ENCODE results near the gene MCF2L. TPM values are rescaled to one million over a fixed set of nuclear protein-coding genes. Genes with fewer than 3 reads are reported as not detected.

The MCF2L gene
- total RNA-seq, 2 experiments from 2014 or later, result 13.0 to 13.5 TPM

DNA sequence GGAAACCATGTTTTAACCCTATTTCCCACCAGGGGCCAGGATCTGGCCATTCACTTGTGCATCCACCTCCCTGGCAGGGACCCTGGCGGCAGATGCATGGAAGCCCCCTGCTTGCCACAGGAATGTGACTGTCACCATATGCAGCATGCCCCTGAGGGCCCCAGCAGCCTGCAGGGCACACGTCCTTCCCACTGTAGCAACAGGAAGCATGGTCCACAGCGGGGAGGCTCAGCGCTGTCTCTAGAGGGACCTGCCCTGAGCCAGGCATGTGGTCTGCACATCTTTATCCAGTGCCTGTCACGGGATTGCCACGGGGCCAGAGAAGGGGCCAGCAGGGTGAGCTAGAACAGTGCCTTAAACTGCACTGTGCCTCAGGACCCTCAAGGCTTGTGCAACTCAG lies 34.9 kb upstream of the MCF2L start:
- peaks cover 0 to 11% of the 10 kb centered on the region in 2 experiments for H3K9me3 ChIP-seq (ENCODE audit: control insufficient read depth in 1 of 2, insufficient read depth in 1 of 2, low read length in 2 of 2)
- no peak overlapping the region for H3K27ac ChIP-seq (ENCODE audit: low read depth in 1 of 2, low read length in 2 of 2)
- Mint-ChIP-seq H3K36me3 (ENCODE audit: low read depth) (no peaks in the 10 kb centered on the region), H3K27ac (no peak overlapping the region), H3K9me3 (no peaks in the 10 kb centered on the region), H3K4me3 (no peak overlapping the region), H3K4me1 (ENCODE audit: low read depth) (no peaks in the 10 kb centered on the region), H3K27me3 (peaks cover 44% of the 10 kb centered on the region)
- H3K27me3 ChIP-seq (ENCODE audit: control insufficient read depth in 1 of 2, insufficient read depth in 2 of 2, low read length in 2 of 2), result peaks cover 18 to 21% of the 10 kb centered on the region in 2 experiments
- peaks cover 3% of the 10 kb centered on the region for H3K4me1 ChIP-seq (ENCODE audit: insufficient read depth, low read length)
- intact Hi-C loops (cut with DNase I, micrococcal nuclease), result no loop called here
- no peak for DNase-seq
- H3K4me3 ChIP-seq (ENCODE audit: low read length), result no peak overlapping the region
- CTCF ChIA-PET, result no interaction called here
- no peaks in the 10 kb centered on the region for H3K36me3 ChIP-seq (ENCODE audit: insufficient read depth, low read length)
- no peak for ATAC-seq (ENCODE audit: poor library complexity)
- TF ChIP-seq, protein P1, sequence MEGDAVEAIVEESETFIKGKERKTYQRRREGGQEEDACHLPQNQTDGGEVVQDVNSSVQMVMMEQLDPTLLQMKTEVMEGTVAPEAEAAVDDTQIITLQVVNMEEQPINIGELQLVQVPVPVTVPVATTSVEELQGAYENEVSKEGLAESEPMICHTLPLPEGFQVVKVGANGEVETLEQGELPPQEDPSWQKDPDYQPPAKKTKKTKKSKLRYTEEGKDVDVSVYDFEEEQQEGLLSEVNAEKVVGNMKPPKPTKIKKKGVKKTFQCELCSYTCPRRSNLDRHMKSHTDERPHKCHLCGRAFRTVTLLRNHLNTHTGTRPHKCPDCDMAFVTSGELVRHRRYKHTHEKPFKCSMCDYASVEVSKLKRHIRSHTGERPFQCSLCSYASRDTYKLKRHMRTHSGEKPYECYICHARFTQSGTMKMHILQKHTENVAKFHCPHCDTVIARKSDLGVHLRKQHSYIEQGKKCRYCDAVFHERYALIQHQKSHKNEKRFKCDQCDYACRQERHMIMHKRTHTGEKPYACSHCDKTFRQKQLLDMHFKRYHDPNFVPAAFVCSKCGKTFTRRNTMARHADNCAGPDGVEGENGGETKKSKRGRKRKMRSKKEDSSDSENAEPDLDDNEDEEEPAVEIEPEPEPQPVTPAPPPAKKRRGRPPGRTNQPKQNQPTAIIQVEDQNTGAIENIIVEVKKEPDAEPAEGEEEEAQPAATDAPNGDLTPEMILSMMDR (IDR thresholded peaks at IDR 0.05), result no peak
- POLR2A ChIA-PET, result no interaction called here

DNA sequence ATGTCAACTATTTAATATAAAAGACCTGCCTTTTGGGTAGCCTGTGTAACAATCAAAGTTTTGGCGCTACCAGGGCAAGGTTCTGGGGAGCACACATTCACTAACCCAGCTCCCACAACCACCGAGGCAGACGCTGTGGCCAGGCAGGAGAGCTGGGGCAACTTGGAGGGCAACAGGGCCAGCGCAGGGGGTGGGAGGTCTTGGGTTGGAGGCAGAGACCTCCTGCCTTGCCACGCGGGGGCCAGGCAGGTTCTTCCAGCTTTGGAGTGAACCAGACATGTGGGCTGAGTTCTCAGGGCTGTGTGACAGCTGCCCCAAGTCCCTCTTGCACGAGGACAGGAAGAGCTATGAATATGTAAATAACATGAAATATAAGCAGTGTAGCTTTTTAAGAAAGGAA lies 30.3 kb upstream of the MCF2L start:
- ChIA-PET POLR2A (no interaction called here), CTCF (no interaction called here)
- peaks cover 37% of the 10 kb centered on the region for H3K27me3 Mint-ChIP-seq
- no peaks in the 10 kb centered on the region for H3K9me3 Mint-ChIP-seq
- H3K27ac Mint-ChIP-seq, result no peak overlapping the region
- H3K4me1 Mint-ChIP-seq (ENCODE audit: low read depth), result peaks cover 6% of the 10 kb centered on the region
- Histone ChIP-seq H3K9me3 (ENCODE audit: control insufficient read depth in 1 of 2, insufficient read depth in 1 of 2, low read length in 2 of 2) (no peaks in the 10 kb centered on the region), H3K4me3 (ENCODE audit: low read length) (no peak overlapping the region), H3K27me3 (ENCODE audit: control insufficient read depth in 1 of 2, insufficient read depth in 2 of 2, low read length in 2 of 2) (peaks cover 2 to 12% of the 10 kb centered on the region in 2 experiments), H3K36me3 (ENCODE audit: insufficient read depth, low read length) (no peaks in the 10 kb centered on the region), H3K27ac (ENCODE audit: low read depth in 1 of 2, low read length in 2 of 2) (no peak overlapping the region), H3K4me1 (ENCODE audit: insufficient read depth, low read length) (peaks cover 13% of the 10 kb centered on the region)
- H3K36me3 Mint-ChIP-seq (ENCODE audit: low read depth), result no peaks in the 10 kb centered on the region
- no peak for DNase-seq
- intact Hi-C loops (cut with DNase I, micrococcal nuclease), result no loop called here
- ATAC-seq (ENCODE audit: poor library complexity), result no peak
- TF ChIP-seq, protein P1 (IDR thresholded peaks at IDR 0.05), result no peak
- H3K4me3 Mint-ChIP-seq, result no peak overlapping the region

DNA sequence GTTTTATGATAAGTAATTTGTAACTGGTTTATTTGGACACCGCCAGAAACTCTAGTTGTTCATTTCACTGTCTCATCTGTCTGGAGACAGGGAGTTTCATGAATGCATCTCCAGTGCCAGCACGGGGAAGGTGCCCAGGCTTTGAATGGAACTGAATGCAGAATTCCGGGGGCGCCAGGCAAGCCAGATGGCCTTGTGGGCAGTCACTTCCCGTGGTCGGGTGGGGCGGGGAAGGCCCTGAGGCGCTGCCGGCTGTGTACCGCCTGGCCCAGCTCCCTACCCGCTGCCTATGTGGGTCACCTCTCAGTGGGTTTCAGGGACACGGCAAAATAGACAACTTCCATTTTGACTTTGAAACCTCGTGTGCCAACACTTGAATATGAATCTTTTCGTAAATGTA lies 28.8 kb upstream of the MCF2L start:
- peaks cover 46% of the 10 kb centered on the region for H3K27me3 Mint-ChIP-seq
- Histone ChIP-seq H3K27ac (ENCODE audit: low read depth in 1 of 2, low read length in 2 of 2) (no peak overlapping the region), H3K9me3 (ENCODE audit: control insufficient read depth in 1 of 2, insufficient read depth in 1 of 2, low read length in 2 of 2) (no peaks in the 10 kb centered on the region), H3K36me3 (ENCODE audit: insufficient read depth, low read length) (no peaks in the 10 kb centered on the region), H3K4me1 (ENCODE audit: insufficient read depth, low read length) (peaks cover 16% of the 10 kb centered on the region), H3K27me3 (ENCODE audit: control insufficient read depth in 1 of 2, insufficient read depth in 2 of 2, low read length in 2 of 2) (peaks cover 7 to 11% of the 10 kb centered on the region in 2 experiments), H3K4me3 (ENCODE audit: low read length) (no peak overlapping the region)
- H3K36me3 Mint-ChIP-seq (ENCODE audit: low read depth), result no peaks in the 10 kb centered on the region
- TF ChIP-seq, protein P1 (IDR thresholded peaks at IDR 0.05), result no peak
- H3K27ac Mint-ChIP-seq, result no peak overlapping the region
- no peaks in the 10 kb centered on the region for H3K9me3 Mint-ChIP-seq
- DNase-seq (no peak), ATAC-seq (ENCODE audit: poor library complexity) (no peak)
- H3K4me1 Mint-ChIP-seq (ENCODE audit: low read depth), result peaks cover 6% of the 10 kb centered on the region
- intact Hi-C loops (cut with DNase I, micrococcal nuclease), result loop anchor here in 1 of 2 experiments (5.0 to 10.0 kb wide), 3 partner anchors 212 to 355 kb away; partner anchors contain the start of gene LAMP1
- ChIA-PET POLR2A (no interaction called here), CTCF (no interaction called here)
- no peak overlapping the region for H3K4me3 Mint-ChIP-seq

Measured in CD4-positive, alpha-beta T cell (primary cell).